HepG2 (cell line): Measurements from ENCODE around the gene CD72. TPM values are rescaled to one million over a fixed set of nuclear protein-coding genes. Genes with fewer than 3 reads are reported as not detected.
A peak's percentile ranks its signal among the peaks of the same experiment; 100 is the strongest.

Source experiments
- ATAC-seq: fragments of 200-7000 bp; cut with Tn5 transposase; 3 replicates; pipeline ENCODE4 v1.9.1; 2020; ENCODE audit warnings: mild to moderate bottlenecking, moderate library complexity
- BruUV-seq: library from RNA; stranded (reverse); fragments of 400-500 nt; replicated peaks from 2 replicates; lab custom pipeline; 2021; lab: Mats Ljungman, UMichigan
- CTCF ChIA-PET: fragments of 300-600 bp; formaldehyde crosslinking; extraction: SDS; loops from one replicate; lab custom pipeline; 2021; ENCODE audit warnings: low total read pairs, inconsistent platforms, low intra/inter-chr PET ratio; lab: Yijun Ruan, JAX
- POLR2A ChIA-PET: fragments of 350-600 bp; sonication (Branson Sonifier 250); formaldehyde crosslinking; loops from one replicate; lab custom pipeline; 2020; ENCODE audit warnings: antibody characterized with exemption, inconsistent platforms; lab: Yijun Ruan, JAX
- DNase-seq: peaks from one replicate; pipeline ENCODE4 v3.0.0-alpha.2; 2015; ENCODE audit warnings: low spot score
- FAIRE-seq: peaks from 3 replicates; lab custom pipeline; 2011; peaks lifted over from hg19 to GRCh38; lab: Jason Lieb, UNC
- H2AFZ ChIP-seq: one replicate; pipeline ENCODE4 v1.6.1; 2011; ENCODE audit warnings: low read length, inconsistent platforms
- H3K27ac ChIP-seq: fragments of 300-600 bp; 3 replicates; pipeline ENCODE4 v1.8.0; 2011; ENCODE audit warnings: mixed run types, mild to moderate bottlenecking, mixed read lengths, low read length, inconsistent platforms; ENCODE audit not compliant: insufficient read depth; ENCODE audit errors: extremely low read length
- H3K27me3 ChIP-seq, 2 experiments: fragments of 200-600 bp in 1 of 2; 2 replicates in 1 of 2; 3 replicates in 1 of 2; pipeline versions ENCODE4 v1.6.0 to v1.8.0; 2011; ENCODE audit warnings: low read length in 2 of 2, mild to moderate bottlenecking in 2 of 2, moderate library complexity in 2 of 2, inconsistent platforms in 1 of 2; ENCODE audit not compliant: insufficient read depth in 2 of 2, control insufficient read depth in 1 of 2
- H3K36me3 ChIP-seq, 2 experiments: fragments of 200-600 bp in 1 of 2; replicated peaks in 1 of 2; 2 replicates in 1 of 2; 3 replicates in 1 of 2; pipeline versions ENCODE4 v1.5.1 to v1.8.0; 2011; ENCODE audit warnings: low read length in 2 of 2, inconsistent platforms in 1 of 2; ENCODE audit not compliant: insufficient read depth in 2 of 2, control insufficient read depth in 1 of 2
- H3K4me1 ChIP-seq: 2 replicates; pipeline ENCODE4 v1.5.1; 2012; ENCODE audit warnings: low read length, inconsistent platforms; ENCODE audit not compliant: insufficient read depth
- H3K4me2 ChIP-seq: 2 replicates; pipeline ENCODE4 v1.6.0; 2011; ENCODE audit warnings: low read depth, low read length, inconsistent platforms
- H3K4me3 ChIP-seq, 3 experiments: fragments of 200-600 bp in 1 of 3; sonication (generic), shearing (Covaris generic) in 1 of 3; replicated peaks in 1 of 3; 2 replicates each; pipeline ENCODE4 v1.5.1; 2011 to 2016; ENCODE audit warnings: low read length in 3 of 3, inconsistent platforms in 2 of 3, low read depth in 2 of 3, mild to moderate bottlenecking in 2 of 3, control low read depth in 1 of 3, mixed read lengths in 1 of 3; ENCODE audit not compliant: insufficient read depth in 1 of 3
- H3K79me2 ChIP-seq: one replicate; pipeline ENCODE4 v1.6.1; 2011; ENCODE audit warnings: low read length, inconsistent platforms; ENCODE audit not compliant: insufficient read depth
- H3K9ac ChIP-seq: 2 replicates; pipeline ENCODE4 v1.6.0; 2011; ENCODE audit warnings: mild to moderate bottlenecking, low read depth, low read length, inconsistent platforms; ENCODE audit not compliant: insufficient read depth
- H3K9me3 ChIP-seq: 2 replicates; pipeline ENCODE4 v1.5.1; 2012; ENCODE audit warnings: mild to moderate bottlenecking, low read length
- H4K20me1 ChIP-seq: 2 replicates; pipeline ENCODE4 v1.6.0; 2011; ENCODE audit warnings: inconsistent platforms, mild to moderate bottlenecking, low read length, moderate library complexity; ENCODE audit not compliant: insufficient read depth
- ASH2L ChIP-seq: fragments of 300-600, 200-600 bp; sonication (generic); IDR thresholded peaks from 2 replicates; pipeline ENCODE4 v1.7.0; 2017; ENCODE audit warnings: low read depth, mild to moderate bottlenecking, moderate library complexity, mixed read lengths, low read length; ENCODE audit not compliant: insufficient read length
- ATRX ChIP-seq: sonication (generic); formaldehyde crosslinking; IDR thresholded peaks from 2 replicates; pipeline ENCODE4 v1.4.0; 2020; ENCODE audit warnings: missing genetic modification reagents, borderline replicate concordance
- BHLHE40 ChIP-seq: IDR thresholded peaks from 2 replicates; pipeline ENCODE4 v1.6.1; 2011; ENCODE audit warnings: low read length, improper control_type of control experiment
- CBX2 ChIP-seq, 2 experiments: fragments of 200-600 bp in 1 of 2; sonication (generic); formaldehyde crosslinking in 1 of 2; IDR thresholded peaks; 2 replicates each; pipeline versions ENCODE4 v1.7.0 to v1.8.1; 2018 to 2022; ENCODE audit warnings: low read depth in 2 of 2, low read length in 1 of 2, mild to moderate bottlenecking in 1 of 2, missing genetic modification reagents in 1 of 2
- GLI4 ChIP-seq: sonication (generic); formaldehyde crosslinking; IDR thresholded peaks from 2 replicates; pipeline ENCODE4 v1.5.1; 2020; ENCODE audit warnings: missing genetic modification reagents, mild to moderate bottlenecking, moderate library complexity, borderline replicate concordance
- HMGA1 ChIP-seq: sonication (generic); formaldehyde crosslinking; conservative IDR thresholded peaks from 2 replicates; pipeline ENCODE4 v1.4.0; 2020; ENCODE audit warnings: missing genetic modification reagents
- KDM4B ChIP-seq: sonication (generic); formaldehyde crosslinking; IDR thresholded peaks from 2 replicates; pipeline ENCODE4 v1.4.0; 2020; ENCODE audit warnings: missing genetic modification reagents
- MTA1 ChIP-seq: sonication (generic); formaldehyde crosslinking; IDR thresholded peaks from 2 replicates; pipeline ENCODE4 v1.4.0; 2020; ENCODE audit warnings: missing genetic modification reagents, mild to moderate bottlenecking, borderline replicate concordance
- NFKBIZ ChIP-seq: IDR thresholded peaks from 2 replicates; pipeline ENCODE4 v1.6.1; 2018; ENCODE audit warnings: missing genetic modification reagents, missing compliant biosample characterization
- PCBP1 ChIP-seq: fragments of 200-400 bp; formaldehyde crosslinking; IDR thresholded peaks from 2 replicates; pipeline ENCODE4 v1.6.1; 2017; ENCODE audit warnings: mild to moderate bottlenecking, low read depth, low read length, borderline replicate concordance
- PCBP2 ChIP-seq: fragments of 200-400 bp; formaldehyde crosslinking; optimal IDR thresholded peaks from 2 replicates; pipeline ENCODE3; 2018; ENCODE audit warnings: low read length, low read depth; ENCODE audit not compliant: poor library complexity, severe bottlenecking
- RFXANK ChIP-seq: IDR thresholded peaks from 2 replicates; pipeline ENCODE4 v1.6.1; 2016
- USF2 ChIP-seq, 2 experiments: sonication (generic) in 1 of 2; formaldehyde crosslinking in 1 of 2; IDR thresholded peaks; 2 replicates each; pipeline versions ENCODE4 v1.5.1 to v1.6.1; 2011 to 2020; ENCODE audit warnings: borderline replicate concordance in 1 of 2, low read depth in 1 of 2, low read length in 1 of 2, mild to moderate bottlenecking in 1 of 2, missing genetic modification reagents in 1 of 2, moderate library complexity in 1 of 2
- ZKSCAN8 ChIP-seq: IDR thresholded peaks from 2 replicates; pipeline ENCODE4 v1.6.1; 2016; ENCODE audit warnings: borderline replicate concordance, missing genetic modification reagents, missing compliant biosample characterization
- ZNF343 ChIP-seq: sonication (generic); formaldehyde crosslinking; IDR thresholded peaks from 2 replicates; pipeline ENCODE4 v1.4.0; 2020; ENCODE audit warnings: mild to moderate bottlenecking, missing genetic modification reagents
- ZNF567 ChIP-seq: sonication (generic); formaldehyde crosslinking; IDR thresholded peaks from 2 replicates; pipeline ENCODE4 v1.8.1; 2023; ENCODE audit warnings: mild to moderate bottlenecking, missing genetic modification reagents, borderline replicate concordance
- ZNF772 ChIP-seq: sonication (generic); formaldehyde crosslinking; IDR thresholded peaks from 2 replicates; pipeline ENCODE4 v1.5.0; 2020; ENCODE audit warnings: mild to moderate bottlenecking, missing genetic modification reagents
- ZNF780A ChIP-seq: sonication (generic); formaldehyde crosslinking; IDR thresholded peaks from 2 replicates; pipeline ENCODE4 v1.8.0; 2022; ENCODE audit warnings: mild to moderate bottlenecking, missing genetic modification reagents, moderate library complexity
- WGBS: methylation state at CpG from one replicate; pipeline ENCODE4 v1.1.6; 2017; ENCODE audit warnings: low lambda C conversion rate; 5-methylcytosine and 5-hydroxymethylcytosine counted together
- in situ Hi-C: cut with HindIII; loops from 2 replicates; pipeline ENCODE4 v1.10.0; 2017; ENCODE audit warnings: low pct_unique_long_range_greater_than_20kb; ENCODE audit not compliant: extremely low pct_ligation_motif_present
- intact Hi-C: fragments of 100-400 bp; cut with micrococcal nuclease; formaldehyde crosslinking; loops from one replicate; pipeline ENCODE4 v1.10.0; 2022; ENCODE audit not compliant: unreplicated experiment
- polyA plus RNA-seq, 8 experiments: library from polyadenylated mRNA; depleted of rRNA in 3 of 8; stranded (reverse) in 7 of 8; unstranded in 1 of 8; fragments of >200 nt; fragmentation: Illumina TruSeq in 4 of 8; extraction: Trizol in 4 of 8; gene quantifications; 2 replicates each; pipeline versions ENCODE4 v1.2.1 to v1.2.3, GENCODE V29; 2011 to 2016; ENCODE audit warnings: low read depth in 4 of 8, missing spikeins in 1 of 8, mixed read lengths in 1 of 8; ENCODE audit not compliant: insufficient read depth in 1 of 8
- total RNA-seq, 5 experiments: library from RNA; depleted of rRNA; stranded (reverse); fragments of >200 nt; fragmentation: Illumina TruSeq; extraction: Trizol; gene quantifications; 2 replicates each; pipeline ENCODE4 v1.2.3, GENCODE V29; 2016; ENCODE audit warnings: low read depth in 1 of 5
- TF ChIP-seq, protein P1 (sequence below): sonication (generic); formaldehyde crosslinking; IDR thresholded peaks from 2 replicates; pipeline ENCODE4 v1.5.0; 2020; ENCODE audit warnings: mild to moderate bottlenecking, missing genetic modification reagents

CD72 gene
- total and polyA plus RNA-seq, 2 of the 13 experiments (the other 11 are each of a cell fraction or from before 2014, with no cell fraction given), result 0.18 to 1.1 TPM

GRCh38 chr9:35656831-35657545, 38.8 kb upstream of the CD72 start:
- in situ Hi-C loops (loop anchor here (10.0 kb wide), 1 partner anchor 542 kb away; the partner anchor contains the start of gene ATOSB), intact Hi-C loops (loop anchor here (1.0 kb wide), 1 partner anchor 11 kb away; no protein-coding TSS in a partner anchor)
- Histone ChIP-seq H3K27ac (peak overlapping the region; percentile 100), H3K79me2 (peaks cover 6% of the 10 kb centered on the region), H3K36me3 (peaks cover 5 to 6% of the 10 kb centered on the region in 2 experiments; a peak in 3 of 5 replicates), H3K4me3 (peak overlapping the region; percentile 29 to 71 (median 57); a peak in 5 of 6 replicates), H4K20me1 (no peaks in the 10 kb centered on the region), H3K9me3 (no peaks in the 10 kb centered on the region), H3K27me3 (no peaks in the 10 kb centered on the region; a peak in 2 of 5 replicates), H3K4me1 (peaks cover 71% of the 10 kb centered on the region), H3K9ac (peak overlapping the region; percentile 98), H2AFZ (peak overlapping the region; percentile 52), H3K4me2 (peak overlapping the region; percentile 78)
- FAIRE-seq, result no peak
- CTCF ChIA-PET, result interaction anchor here (1.7 kb wide), 1 partner anchor 11 kb away, joined by 8 read pairs; no protein-coding TSS in a partner anchor
- WGBS, result 16% methylated on average over 25 of the region's 25 CpGs
- ATAC-seq, result peak; percentile 34
- POLR2A ChIA-PET, result interaction anchor here (1.1 to 6.3 kb wide), 12 partner anchors 10 to 495 kb away, joined by 3 to 68 read pairs (median 8); partner anchors contain the start of genes CREB3, GBA2, HINT2 and RGP1
- DNase-seq, result peak; percentile 35
- no TSS peak for BruUV-seq
- TF ChIP-seq CBX2 (IDR thresholded peaks at IDR 0.05; ENCODE audit: low read depth, low read length) (no peak), CBX2 (CRISPR knock-in tag; IDR thresholded peaks at IDR 0.05; ENCODE audit: low read depth) (no peak), USF2 (IDR thresholded peaks at IDR 0.05; ENCODE audit: low read depth, low read length) (no peak), USF2 (CRISPR knock-in tag; IDR thresholded peaks at IDR 0.05; ENCODE audit: borderline replicate concordance) (peak; percentile 55; the same call in 1 of the 2 replicates), PCBP2 (no peak), ZNF772 (CRISPR knock-in tag) (no peak), PCBP1 (no peak), KDM4B (CRISPR knock-in tag) (no peak), RFXANK (CRISPR knock-in tag) (peak; percentile 18; the same call in 1 of the 2 replicates), NFKBIZ (CRISPR knock-in tag) (no peak), GLI4 (CRISPR knock-in tag) (no peak), HMGA1 (CRISPR knock-in tag) (no peak), ZNF343 (CRISPR knock-in tag) (no peak), ZNF780A (CRISPR knock-in tag) (peak; percentile 10; the same call in 1 of the 2 replicates), ATRX (no peak), ZNF567 (CRISPR knock-in tag) (0 out of 2 replicates have a peak, but pooled peaks have one; percentile 11), ASH2L (peak; percentile 14), ZKSCAN8 (CRISPR knock-in tag) (no peak), BHLHE40 (peak; percentile 80), MTA1 (CRISPR knock-in tag) (no peak)
- TF ChIP-seq, protein P1, sequence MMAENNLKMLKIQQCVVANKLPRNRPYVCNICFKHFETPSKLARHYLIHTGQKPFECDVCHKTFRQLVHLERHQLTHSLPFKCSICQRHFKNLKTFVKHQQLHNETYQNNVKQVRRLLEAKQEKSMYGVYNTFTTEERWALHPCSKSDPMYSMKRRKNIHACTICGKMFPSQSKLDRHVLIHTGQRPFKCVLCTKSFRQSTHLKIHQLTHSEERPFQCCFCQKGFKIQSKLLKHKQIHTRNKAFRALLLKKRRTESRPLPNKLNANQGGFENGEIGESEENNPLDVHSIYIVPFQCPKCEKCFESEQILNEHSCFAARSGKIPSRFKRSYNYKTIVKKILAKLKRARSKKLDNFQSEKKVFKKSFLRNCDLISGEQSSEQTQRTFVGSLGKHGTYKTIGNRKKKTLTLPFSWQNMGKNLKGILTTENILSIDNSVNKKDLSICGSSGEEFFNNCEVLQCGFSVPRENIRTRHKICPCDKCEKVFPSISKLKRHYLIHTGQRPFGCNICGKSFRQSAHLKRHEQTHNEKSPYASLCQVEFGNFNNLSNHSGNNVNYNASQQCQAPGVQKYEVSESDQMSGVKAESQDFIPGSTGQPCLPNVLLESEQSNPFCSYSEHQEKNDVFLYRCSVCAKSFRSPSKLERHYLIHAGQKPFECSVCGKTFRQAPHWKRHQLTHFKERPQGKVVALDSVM, result peak; percentile 64
